Measurements from ENCODE around the gene TP53I11.

GRCh38 chr11:44936951-44937543 is 13.6 kb downstream of the TP53I11 start:
- no peak for TF ChIP-seq TAF1 (IDR thresholded peaks at IDR 0.05; ENCODE audit: borderline replicate concordance, low read depth, low read length)
- no peak for TF ChIP-seq POLR2A (IDR thresholded peaks at IDR 0.05; ENCODE audit: low read depth, low read length)
- TF ChIP-seq POLR2AphosphoS5 (IDR thresholded peaks at IDR 0.05; ENCODE audit: low read depth, low read length): no peak
